GM23338 (cell line): ENCODE results near the gene VTCN1. TPM values are rescaled to one million over a fixed set of nuclear protein-coding genes. Genes with fewer than 3 reads are reported as not detected.

Source experiments
- ATAC-seq: fragments of 200-7000 bp; cut with Tn5 transposase; 3 replicates; pipeline ENCODE4 v1.9.1; 2020
- DNase-seq: peaks from one replicate; pipeline ENCODE4 v3.0.0-alpha.2; 2015; ENCODE audit warnings: low spot score
- H2AFZ ChIP-seq: fragments of 200-600 bp; sonication (generic); 2 replicates; pipeline ENCODE4 v1.8.0; 2016; ENCODE audit warnings: antibody characterized with exemption, mild to moderate bottlenecking, moderate library complexity
- H3F3A ChIP-seq: fragments of 200-600 bp; sonication (generic); replicated peaks from 2 replicates; pipeline ENCODE4 v1.8.0; 2017; ENCODE audit warnings: antibody characterized with exemption, mixed run types, low read depth
- H3K27ac ChIP-seq: fragments of 200-600 bp; sonication (generic); 2 replicates; pipeline ENCODE4 v1.6.1; 2016; ENCODE audit warnings: low read depth
- H3K27me3 ChIP-seq: fragments of 200-600 bp; sonication (generic); 2 replicates; pipeline ENCODE4 v1.8.0; 2016; ENCODE audit warnings: mild to moderate bottlenecking, mixed run types, moderate library complexity; ENCODE audit not compliant: insufficient read depth
- H3K36me3 ChIP-seq: fragments of 200-600 bp; sonication (generic); 2 replicates; pipeline ENCODE4 v1.8.0; 2016; ENCODE audit warnings: mild to moderate bottlenecking; ENCODE audit not compliant: insufficient read depth
- H3K4me1 ChIP-seq: fragments of 200-600 bp; sonication (generic); 2 replicates; pipeline ENCODE4 v1.8.0; 2016; ENCODE audit warnings: mild to moderate bottlenecking, moderate library complexity; ENCODE audit not compliant: insufficient read depth
- H3K4me2 ChIP-seq: fragments of 200-600 bp; sonication (generic); 2 replicates; pipeline ENCODE4 v1.7.1; 2017; ENCODE audit warnings: mixed run types
- H3K4me3 ChIP-seq: fragments of 200-600 bp; sonication (generic); 2 replicates; pipeline ENCODE4 v1.6.1; 2016; ENCODE audit warnings: mixed run types
- H3K79me2 ChIP-seq: fragments of 200-600 bp; sonication (generic); replicated peaks from 2 replicates; pipeline ENCODE4 v1.8.0; 2017; ENCODE audit warnings: mild to moderate bottlenecking; ENCODE audit not compliant: insufficient read depth
- H3K9me2 ChIP-seq: fragments of 200-600 bp; sonication (generic); 2 replicates; pipeline ENCODE4 v1.8.0; 2017; ENCODE audit not compliant: insufficient read depth
- H4K20me1 ChIP-seq: fragments of 200-600 bp; sonication (generic); replicated peaks from 2 replicates; pipeline ENCODE4 v1.8.0; 2017; ENCODE audit warnings: mild to moderate bottlenecking; ENCODE audit not compliant: insufficient read depth
- H3K27ac Mint-ChIP-seq: 2 replicates; pipeline ENCODE4 v1.8.0; 2020; ENCODE audit warnings: inconsistent platforms, mild to moderate bottlenecking, moderate library complexity, mixed read lengths
- H3K27me3 Mint-ChIP-seq: 3 replicates; pipeline ENCODE4 v1.8.0; 2022; ENCODE audit warnings: low read depth, mild to moderate bottlenecking, moderate library complexity, mixed read lengths, inconsistent platforms; ENCODE audit not compliant: insufficient read depth, poor library complexity
- H3K36me3 Mint-ChIP-seq: 3 replicates; pipeline ENCODE4 v1.8.0; 2021; ENCODE audit warnings: low read depth, mild to moderate bottlenecking, inconsistent platforms, moderate library complexity, mixed read lengths
- H3K4me1 Mint-ChIP-seq: 3 replicates; pipeline ENCODE4 v1.8.0; 2020; ENCODE audit warnings: mild to moderate bottlenecking, inconsistent platforms, mixed read lengths
- H3K4me3 Mint-ChIP-seq: 3 replicates; pipeline ENCODE4 v1.8.0; 2021; ENCODE audit warnings: moderate library complexity, mild to moderate bottlenecking, inconsistent platforms, mixed read lengths
- H3K9me3 Mint-ChIP-seq: 3 replicates; pipeline ENCODE4 v1.8.0; 2020; ENCODE audit warnings: moderate library complexity, mild to moderate bottlenecking, inconsistent platforms, mixed read lengths
- CREB1 ChIP-seq: fragments of 250-450 bp; sonication (Bioruptor Pico); IDR thresholded peaks from 2 replicates; pipeline ENCODE4 v1.5.0; 2020; ENCODE audit warnings: low read depth, mild to moderate bottlenecking, moderate library complexity
- EZH2 ChIP-seq: fragments of 200-600 bp; sonication (generic); IDR thresholded peaks from one replicate; pipeline ENCODE4 v1.8.0; 2017; ENCODE audit warnings: antibody characterized with exemption, mild to moderate bottlenecking, low read depth; ENCODE audit not compliant: unreplicated experiment
- EZH2phosphoT487 ChIP-seq: fragments of 200-600 bp; sonication (generic); IDR thresholded peaks from one replicate; pipeline ENCODE4 v1.8.1; 2018; ENCODE audit warnings: antibody characterized with exemption; ENCODE audit not compliant: unreplicated experiment
- JUNB ChIP-seq: IDR thresholded peaks from one replicate; pipeline ENCODE4 v1.6.1; 2016; ENCODE audit warnings: antibody characterized with exemption; ENCODE audit not compliant: unreplicated experiment
- NANOG ChIP-seq: IDR thresholded peaks from 2 replicates; pipeline ENCODE4 v1.6.1; 2016; ENCODE audit warnings: antibody characterized with exemption, borderline replicate concordance
- POLR2AphosphoS5 ChIP-seq: IDR thresholded peaks from 2 replicates; pipeline ENCODE4 v1.6.1; 2016; ENCODE audit warnings: antibody characterized with exemption, low read depth
- ZNF331 ChIP-seq: fragments of 250-450 bp; sonication (Bioruptor Pico); IDR thresholded peaks from 2 replicates; pipeline ENCODE4 v1.5.0; 2020; ENCODE audit warnings: low read depth, mild to moderate bottlenecking, moderate library complexity
- ZNF462 ChIP-seq: fragments of 250-450 bp; sonication (Bioruptor Pico); IDR thresholded peaks from 2 replicates; pipeline ENCODE4 v1.5.0; 2020; ENCODE audit warnings: mild to moderate bottlenecking, moderate library complexity
- polyA plus RNA-seq: library from polyadenylated mRNA; unstranded; fragments of >200 nt; fragmentation: Nextera tagmentation; extraction: Ambion mirVana; gene quantifications from 2 replicates; pipeline ENCODE4 v1.2.1, GENCODE V29; 2016
- total RNA-seq: library from RNA; depleted of rRNA; stranded (reverse); fragments of >200 nt; shearing (Covaris generic); gene quantifications from 2 replicates; pipeline ENCODE4 v1.2.3, GENCODE V29; 2014
- TF ChIP-seq, protein P1 (sequence below): IDR thresholded peaks from 2 replicates; pipeline ENCODE4 v1.6.1; 2016; ENCODE audit warnings: antibody characterized with exemption

The VTCN1 gene
- total and polyA plus RNA-seq, 2 experiments from 2014 or later, result not detected

GRCh38 chr1:117244971-117245370, 34.2 kb upstream of the VTCN1 start (continued):
- no peak for TF ChIP-seq ZNF462

DNA sequence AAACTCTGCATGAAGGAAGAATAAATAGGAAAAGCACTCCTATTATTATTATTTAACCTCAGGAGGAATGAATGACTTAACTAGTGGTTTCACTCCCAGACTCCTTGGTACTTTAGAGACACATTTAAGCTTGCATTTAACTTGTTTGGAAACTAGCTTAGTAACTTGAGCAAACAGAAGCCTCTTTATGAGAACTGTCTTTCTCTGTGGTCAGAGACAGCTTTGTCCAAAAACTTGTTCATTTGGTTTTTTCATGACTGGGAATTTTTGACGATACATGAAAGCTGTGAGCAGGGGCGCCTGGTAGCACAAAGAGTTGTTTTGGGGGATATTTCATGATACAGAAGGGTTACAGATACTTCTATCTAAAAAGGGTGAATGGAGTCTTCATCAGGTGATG, 33.6 kb upstream of the VTCN1 start:
- no peak overlapping the region for H3K4me2 ChIP-seq
- no peaks in the 10 kb centered on the region for H3F3A ChIP-seq
- peaks cover 13% of the 10 kb centered on the region for H3K9me2 ChIP-seq
- no peaks in the 10 kb centered on the region for H3K79me2 ChIP-seq
- H3K36me3 ChIP-seq, result no peaks in the 10 kb centered on the region
- H3K4me1 ChIP-seq, result no peaks in the 10 kb centered on the region
- Mint-ChIP-seq H3K27ac (no peak overlapping the region), H3K4me3 (no peak overlapping the region), H3K36me3 (no peaks in the 10 kb centered on the region), H3K4me1 (peaks cover 9% of the 10 kb centered on the region), H3K27me3 (no peaks in the 10 kb centered on the region), H3K9me3 (no peaks in the 10 kb centered on the region)
- H2AFZ ChIP-seq, result no peak overlapping the region
- no peaks in the 10 kb centered on the region for H4K20me1 ChIP-seq
- no peak overlapping the region for H3K4me3 ChIP-seq
- H3K27me3 ChIP-seq, result no peaks in the 10 kb centered on the region
- no peak for ATAC-seq
- H3K27ac ChIP-seq, result no peak overlapping the region
- no peak for DNase-seq
- TF ChIP-seq NANOG (no peak), EZH2 (no peak), ZNF462 (no peak), JUNB (no peak), ZNF331 (no peak), CREB1 (CRISPR knock-in tag) (no peak), POLR2AphosphoS5 (no peak), EZH2phosphoT487 (no peak)
- TF ChIP-seq, protein P1, sequence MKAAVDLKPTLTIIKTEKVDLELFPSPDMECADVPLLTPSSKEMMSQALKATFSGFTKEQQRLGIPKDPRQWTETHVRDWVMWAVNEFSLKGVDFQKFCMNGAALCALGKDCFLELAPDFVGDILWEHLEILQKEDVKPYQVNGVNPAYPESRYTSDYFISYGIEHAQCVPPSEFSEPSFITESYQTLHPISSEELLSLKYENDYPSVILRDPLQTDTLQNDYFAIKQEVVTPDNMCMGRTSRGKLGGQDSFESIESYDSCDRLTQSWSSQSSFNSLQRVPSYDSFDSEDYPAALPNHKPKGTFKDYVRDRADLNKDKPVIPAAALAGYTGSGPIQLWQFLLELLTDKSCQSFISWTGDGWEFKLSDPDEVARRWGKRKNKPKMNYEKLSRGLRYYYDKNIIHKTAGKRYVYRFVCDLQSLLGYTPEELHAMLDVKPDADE, result no peak
